HEK293 (cell line): ENCODE measurements around the gene SMC6.
A peak's percentile ranks its signal among the peaks of the same experiment; 100 is the strongest.

Experiments
- GLIS1 ChIP-seq: fragments of 450-650 bp; formaldehyde crosslinking; IDR thresholded peaks from 2 replicates; pipeline ENCODE4 v1.5.1; 2016; ENCODE audit warnings: missing biosample characterization, missing genetic modification characterization
- HOXA7 ChIP-seq: sonication (generic); formaldehyde crosslinking; IDR thresholded peaks from 2 replicates; pipeline ENCODE4 v1.8.1; 2022; ENCODE audit warnings: missing genetic modification reagents, borderline replicate concordance
- MYNN ChIP-seq: fragments of 450-650 bp; formaldehyde crosslinking; IDR thresholded peaks from 2 replicates; pipeline ENCODE4 v1.5.1; 2016; ENCODE audit warnings: missing biosample characterization, missing genetic modification characterization, borderline replicate concordance
- ZNF10 ChIP-seq: fragments of 450-650 bp; formaldehyde crosslinking; IDR thresholded peaks from 2 replicates; pipeline ENCODE4 v1.5.1; 2017; ENCODE audit warnings: missing biosample characterization, missing genetic modification characterization
- ZNF140 ChIP-seq: fragments of 450-650 bp; formaldehyde crosslinking; IDR thresholded peaks from 2 replicates; pipeline ENCODE4 v1.5.1; 2016; ENCODE audit warnings: missing biosample characterization, missing genetic modification characterization
- ZNF2 ChIP-seq: fragments of 450-650 bp; formaldehyde crosslinking; IDR thresholded peaks from 2 replicates; pipeline ENCODE4 v1.5.1; 2016; ENCODE audit warnings: missing biosample characterization, missing genetic modification characterization
- ZNF221 ChIP-seq: fragments of 450-650 bp; formaldehyde crosslinking; IDR thresholded peaks from 2 replicates; pipeline ENCODE4 v1.5.1; 2017; ENCODE audit warnings: missing biosample characterization, missing genetic modification characterization, borderline replicate concordance
- ZNF23 ChIP-seq: fragments of 450-650 bp; formaldehyde crosslinking; IDR thresholded peaks from 2 replicates; pipeline ENCODE4 v1.5.1; 2016; ENCODE audit warnings: missing biosample characterization, missing genetic modification characterization, borderline replicate concordance
- ZNF24 ChIP-seq: fragments of 450-650 bp; formaldehyde crosslinking; IDR thresholded peaks from 2 replicates; pipeline ENCODE4 v1.5.1; 2016; ENCODE audit warnings: missing biosample characterization, missing genetic modification characterization
- ZNF324 ChIP-seq: fragments of 450-650 bp; formaldehyde crosslinking; IDR thresholded peaks from 2 replicates; pipeline ENCODE4 v1.5.1; 2016; ENCODE audit warnings: missing biosample characterization, missing genetic modification characterization
- ZNF366 ChIP-seq: fragments of 450-650 bp; formaldehyde crosslinking; conservative IDR thresholded peaks from 2 replicates; pipeline ENCODE4 v1.5.1; 2016; ENCODE audit warnings: missing biosample characterization, missing genetic modification characterization
- ZNF391 ChIP-seq: fragments of 450-650 bp; formaldehyde crosslinking; IDR thresholded peaks from 2 replicates; pipeline ENCODE4 v1.5.1; 2016; ENCODE audit warnings: low read depth, missing biosample characterization, missing genetic modification characterization, borderline replicate concordance
- ZNF394 ChIP-seq: fragments of 450-650 bp; formaldehyde crosslinking; IDR thresholded peaks from 2 replicates; pipeline ENCODE4 v1.5.1; 2016; ENCODE audit warnings: missing biosample characterization, missing genetic modification characterization, mild to moderate bottlenecking, moderate library complexity, borderline replicate concordance
- ZNF514 ChIP-seq: fragments of 450-650 bp; formaldehyde crosslinking; IDR thresholded peaks from 2 replicates; pipeline ENCODE4 v1.5.1; 2016; ENCODE audit warnings: missing biosample characterization, missing genetic modification characterization
- ZNF529 ChIP-seq: fragments of 450-650 bp; formaldehyde crosslinking; IDR thresholded peaks from 2 replicates; pipeline ENCODE4 v1.5.1; 2017; ENCODE audit warnings: missing genetic modification characterization, missing biosample characterization; ENCODE audit not compliant: insufficient replicate concordance
- ZNF585B ChIP-seq: fragments of 450-650 bp; formaldehyde crosslinking; IDR thresholded peaks from 2 replicates; pipeline ENCODE4 v1.5.1; 2016; ENCODE audit warnings: missing biosample characterization, missing genetic modification characterization
- ZNF654 ChIP-seq: fragments of 450-650 bp; formaldehyde crosslinking; IDR thresholded peaks from 2 replicates; pipeline ENCODE4 v1.5.1; 2016; ENCODE audit warnings: low read depth, missing biosample characterization, missing genetic modification characterization
- ZNF776 ChIP-seq: fragments of 450-650 bp; formaldehyde crosslinking; IDR thresholded peaks from 2 replicates; pipeline ENCODE4 v1.5.0; 2017; ENCODE audit warnings: missing biosample characterization, missing genetic modification characterization, borderline replicate concordance
- ZNF830 ChIP-seq: fragments of 450-650 bp; IDR thresholded peaks from 2 replicates; pipeline ENCODE4 v1.5.0; 2018; ENCODE audit warnings: missing biosample characterization, missing genetic modification characterization, low read depth, mild to moderate bottlenecking, moderate library complexity
- TF ChIP-seq, protein P1 (sequence below): fragments of 450-650 bp; formaldehyde crosslinking; IDR thresholded peaks from 2 replicates; pipeline ENCODE4 v1.5.1; 2016; ENCODE audit warnings: missing biosample characterization, missing genetic modification characterization
- TF ChIP-seq, protein P2 (sequence below): fragments of 450-650 bp; formaldehyde crosslinking; IDR thresholded peaks from 2 replicates; pipeline ENCODE4 v1.5.1; 2017; ENCODE audit warnings: missing biosample characterization, missing genetic modification characterization
- TF ChIP-seq, protein P3 (sequence below): fragments of 450-650 bp; formaldehyde crosslinking; IDR thresholded peaks from 2 replicates; pipeline ENCODE4 v1.5.1; 2017; ENCODE audit warnings: missing biosample characterization, mild to moderate bottlenecking, missing genetic modification characterization, moderate library complexity
- TF ChIP-seq, protein P4 (sequence below): fragments of 450-650 bp; formaldehyde crosslinking; IDR thresholded peaks from 2 replicates; pipeline ENCODE4 v1.5.1; 2016; ENCODE audit warnings: missing biosample characterization, missing genetic modification characterization
- TF ChIP-seq, protein P5 (sequence below): fragments of 450-650 bp; formaldehyde crosslinking; IDR thresholded peaks from 2 replicates; pipeline ENCODE4 v1.5.1; 2016; ENCODE audit warnings: missing biosample characterization, missing genetic modification characterization
- TF ChIP-seq, protein P6 (sequence below): fragments of 450-650 bp; formaldehyde crosslinking; IDR thresholded peaks from 2 replicates; pipeline ENCODE4 v1.5.1; 2016; ENCODE audit warnings: missing biosample characterization, missing genetic modification characterization
- TF ChIP-seq, protein P7 (sequence below): fragments of 450-650 bp; formaldehyde crosslinking; IDR thresholded peaks from 2 replicates; pipeline ENCODE4 v1.5.0; 2017; ENCODE audit warnings: missing biosample characterization, missing genetic modification characterization, borderline replicate concordance

SMC6 gene

DNA sequence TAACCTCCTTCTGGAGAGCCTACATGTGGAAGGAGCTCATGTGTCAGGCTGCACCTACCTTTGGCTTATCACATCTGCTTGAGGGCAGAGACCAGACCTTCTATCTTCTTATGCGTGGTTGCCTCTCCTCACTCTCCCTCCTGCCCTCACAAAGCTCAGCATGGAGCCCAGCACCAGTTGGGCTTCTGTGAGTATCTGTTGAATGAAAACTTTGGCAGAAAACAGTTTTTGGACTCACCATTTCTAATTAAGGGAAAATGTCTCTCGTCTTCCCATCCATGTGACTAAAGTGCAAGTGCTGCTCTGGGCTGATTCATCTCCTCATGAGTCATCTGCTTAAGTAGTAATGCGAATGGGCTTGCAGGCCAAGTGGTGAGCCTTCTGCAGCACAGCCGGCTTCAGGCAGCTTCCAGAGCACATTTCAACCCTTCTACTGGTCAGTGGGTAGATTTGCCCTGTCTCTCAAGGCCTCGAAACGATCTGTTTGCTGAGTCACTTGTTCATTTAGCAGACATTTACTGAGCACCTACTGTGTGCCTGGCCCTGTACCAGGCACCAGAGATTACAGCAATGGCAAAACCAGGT, 110.5 kb downstream of the SMC6 start (continued):
- TF ChIP-seq, protein P1, sequence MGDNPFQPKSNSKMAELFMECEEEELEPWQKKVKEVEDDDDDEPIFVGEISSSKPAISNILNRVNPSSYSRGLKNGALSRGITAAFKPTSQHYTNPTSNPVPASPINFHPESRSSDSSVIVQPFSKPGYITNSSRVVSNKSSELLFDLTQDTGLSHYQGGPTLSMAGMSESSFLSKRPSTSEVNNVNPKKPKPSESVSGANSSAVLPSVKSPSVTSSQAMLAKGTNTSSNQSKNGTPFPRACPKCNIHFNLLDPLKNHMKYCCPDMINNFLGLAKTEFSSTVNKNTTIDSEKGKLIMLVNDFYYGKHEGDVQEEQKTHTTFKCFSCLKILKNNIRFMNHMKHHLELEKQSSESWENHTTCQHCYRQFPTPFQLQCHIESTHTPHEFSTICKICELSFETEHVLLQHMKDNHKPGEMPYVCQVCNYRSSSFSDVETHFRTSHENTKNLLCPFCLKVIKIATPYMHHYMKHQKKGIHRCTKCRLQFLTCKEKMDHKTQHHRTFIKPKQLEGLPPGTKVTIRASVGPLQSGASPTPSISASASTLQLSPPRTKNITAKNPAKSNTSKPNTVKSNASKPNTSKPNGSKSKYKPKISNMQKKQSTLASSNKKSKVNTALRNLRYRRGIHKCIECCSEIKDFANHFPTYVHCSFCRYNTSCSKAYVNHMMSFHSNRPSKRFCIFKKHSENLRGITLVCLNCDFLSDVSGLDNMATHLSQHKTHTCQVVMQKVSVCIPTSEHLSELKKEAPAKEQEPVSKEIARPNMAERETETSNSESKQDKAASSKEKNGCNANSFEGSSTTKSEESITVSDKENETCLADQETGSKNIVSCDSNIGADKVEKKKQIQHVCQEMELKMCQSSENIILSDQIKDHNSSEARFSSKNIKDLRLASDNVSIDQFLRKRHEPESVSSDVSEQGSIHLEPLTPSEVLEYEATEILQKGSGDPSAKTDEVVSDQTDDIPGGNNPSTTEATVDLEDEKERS (tag by site-specific recombination) = no peak
- TF ChIP-seq, protein P2, sequence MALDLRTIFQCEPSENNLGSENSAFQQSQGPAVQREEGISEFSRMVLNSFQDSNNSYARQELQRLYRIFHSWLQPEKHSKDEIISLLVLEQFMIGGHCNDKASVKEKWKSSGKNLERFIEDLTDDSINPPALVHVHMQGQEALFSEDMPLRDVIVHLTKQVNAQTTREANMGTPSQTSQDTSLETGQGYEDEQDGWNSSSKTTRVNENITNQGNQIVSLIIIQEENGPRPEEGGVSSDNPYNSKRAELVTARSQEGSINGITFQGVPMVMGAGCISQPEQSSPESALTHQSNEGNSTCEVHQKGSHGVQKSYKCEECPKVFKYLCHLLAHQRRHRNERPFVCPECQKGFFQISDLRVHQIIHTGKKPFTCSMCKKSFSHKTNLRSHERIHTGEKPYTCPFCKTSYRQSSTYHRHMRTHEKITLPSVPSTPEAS = no peak
- TF ChIP-seq ZNF654 (tag by site-specific recombination) = no peak
- no peak for TF ChIP-seq ZNF394 (tag by site-specific recombination)
- TF ChIP-seq ZNF2 = no peak
- TF ChIP-seq ZNF529 (tag by site-specific recombination) = no peak
- TF ChIP-seq ZNF776 = no peak
- no peak for TF ChIP-seq ZNF324 (tag by site-specific recombination)
- TF ChIP-seq ZNF24 (tag by site-specific recombination) = no peak
- TF ChIP-seq, protein P3, sequence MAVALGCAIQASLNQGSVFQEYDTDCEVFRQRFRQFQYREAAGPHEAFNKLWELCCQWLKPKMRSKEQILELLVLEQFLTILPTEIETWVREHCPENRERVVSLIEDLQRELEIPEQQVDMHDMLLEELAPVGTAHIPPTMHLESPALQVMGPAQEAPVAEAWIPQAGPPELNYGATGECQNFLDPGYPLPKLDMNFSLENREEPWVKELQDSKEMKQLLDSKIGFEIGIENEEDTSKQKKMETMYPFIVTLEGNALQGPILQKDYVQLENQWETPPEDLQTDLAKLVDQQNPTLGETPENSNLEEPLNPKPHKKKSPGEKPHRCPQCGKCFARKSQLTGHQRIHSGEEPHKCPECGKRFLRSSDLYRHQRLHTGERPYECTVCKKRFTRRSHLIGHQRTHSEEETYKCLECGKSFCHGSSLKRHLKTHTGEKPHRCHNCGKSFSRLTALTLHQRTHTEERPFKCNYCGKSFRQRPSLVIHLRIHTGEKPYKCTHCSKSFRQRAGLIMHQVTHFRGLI (tag by site-specific recombination) = peak; percentile 62; the same call in 1 of the 2 replicates
- no peak for TF ChIP-seq MYNN (tag by site-specific recombination)
- 0 out of 2 replicates have a peak, but pooled peaks have one; percentile 15 for TF ChIP-seq ZNF366
- no peak for TF ChIP-seq ZNF221
- TF ChIP-seq ZNF140 (tag by site-specific recombination) = no peak
- no peak for TF ChIP-seq HOXA7 (CRISPR knock-in tag)
- TF ChIP-seq, protein P4, sequence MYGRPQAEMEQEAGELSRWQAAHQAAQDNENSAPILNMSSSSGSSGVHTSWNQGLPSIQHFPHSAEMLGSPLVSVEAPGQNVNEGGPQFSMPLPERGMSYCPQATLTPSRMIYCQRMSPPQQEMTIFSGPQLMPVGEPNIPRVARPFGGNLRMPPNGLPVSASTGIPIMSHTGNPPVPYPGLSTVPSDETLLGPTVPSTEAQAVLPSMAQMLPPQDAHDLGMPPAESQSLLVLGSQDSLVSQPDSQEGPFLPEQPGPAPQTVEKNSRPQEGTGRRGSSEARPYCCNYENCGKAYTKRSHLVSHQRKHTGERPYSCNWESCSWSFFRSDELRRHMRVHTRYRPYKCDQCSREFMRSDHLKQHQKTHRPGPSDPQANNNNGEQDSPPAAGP (tag by site-specific recombination) = no peak
- no peak for TF ChIP-seq ZNF585B (tag by site-specific recombination)
- TF ChIP-seq ZNF10 (tag by site-specific recombination) = no peak
- TF ChIP-seq ZNF830 = no peak
- no peak for TF ChIP-seq ZNF23
- TF ChIP-seq, protein P5, sequence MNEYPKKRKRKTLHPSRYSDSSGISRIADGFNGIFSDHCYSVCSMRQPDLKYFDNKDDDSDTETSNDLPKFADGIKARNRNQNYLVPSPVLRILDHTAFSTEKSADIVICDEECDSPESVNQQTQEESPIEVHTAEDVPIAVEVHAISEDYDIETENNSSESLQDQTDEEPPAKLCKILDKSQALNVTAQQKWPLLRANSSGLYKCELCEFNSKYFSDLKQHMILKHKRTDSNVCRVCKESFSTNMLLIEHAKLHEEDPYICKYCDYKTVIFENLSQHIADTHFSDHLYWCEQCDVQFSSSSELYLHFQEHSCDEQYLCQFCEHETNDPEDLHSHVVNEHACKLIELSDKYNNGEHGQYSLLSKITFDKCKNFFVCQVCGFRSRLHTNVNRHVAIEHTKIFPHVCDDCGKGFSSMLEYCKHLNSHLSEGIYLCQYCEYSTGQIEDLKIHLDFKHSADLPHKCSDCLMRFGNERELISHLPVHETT (tag by site-specific recombination) = no peak
- no peak for TF ChIP-seq GLIS1
- no peak for TF ChIP-seq ZNF514 (tag by site-specific recombination)
- TF ChIP-seq, protein P6, sequence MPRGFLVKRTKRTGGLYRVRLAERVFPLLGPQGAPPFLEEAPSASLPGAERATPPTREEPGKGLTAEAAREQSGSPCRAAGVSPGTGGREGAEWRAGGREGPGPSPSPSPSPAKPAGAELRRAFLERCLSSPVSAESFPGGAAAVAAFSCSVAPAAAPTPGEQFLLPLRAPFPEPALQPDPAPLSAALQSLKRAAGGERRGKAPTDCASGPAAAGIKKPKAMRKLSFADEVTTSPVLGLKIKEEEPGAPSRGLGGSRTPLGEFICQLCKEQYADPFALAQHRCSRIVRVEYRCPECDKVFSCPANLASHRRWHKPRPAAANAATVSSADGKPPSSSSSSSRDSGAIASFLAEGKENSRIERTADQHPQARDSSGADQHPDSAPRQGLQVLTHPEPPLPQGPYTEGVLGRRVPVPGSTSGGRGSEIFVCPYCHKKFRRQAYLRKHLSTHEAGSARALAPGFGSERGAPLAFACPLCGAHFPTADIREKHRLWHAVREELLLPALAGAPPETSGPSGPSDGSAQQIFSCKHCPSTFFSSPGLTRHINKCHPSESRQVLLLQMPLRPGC (tag by site-specific recombination) = no peak
- TF ChIP-seq ZNF391 (tag by site-specific recombination) = no peak
- TF ChIP-seq, protein P7, sequence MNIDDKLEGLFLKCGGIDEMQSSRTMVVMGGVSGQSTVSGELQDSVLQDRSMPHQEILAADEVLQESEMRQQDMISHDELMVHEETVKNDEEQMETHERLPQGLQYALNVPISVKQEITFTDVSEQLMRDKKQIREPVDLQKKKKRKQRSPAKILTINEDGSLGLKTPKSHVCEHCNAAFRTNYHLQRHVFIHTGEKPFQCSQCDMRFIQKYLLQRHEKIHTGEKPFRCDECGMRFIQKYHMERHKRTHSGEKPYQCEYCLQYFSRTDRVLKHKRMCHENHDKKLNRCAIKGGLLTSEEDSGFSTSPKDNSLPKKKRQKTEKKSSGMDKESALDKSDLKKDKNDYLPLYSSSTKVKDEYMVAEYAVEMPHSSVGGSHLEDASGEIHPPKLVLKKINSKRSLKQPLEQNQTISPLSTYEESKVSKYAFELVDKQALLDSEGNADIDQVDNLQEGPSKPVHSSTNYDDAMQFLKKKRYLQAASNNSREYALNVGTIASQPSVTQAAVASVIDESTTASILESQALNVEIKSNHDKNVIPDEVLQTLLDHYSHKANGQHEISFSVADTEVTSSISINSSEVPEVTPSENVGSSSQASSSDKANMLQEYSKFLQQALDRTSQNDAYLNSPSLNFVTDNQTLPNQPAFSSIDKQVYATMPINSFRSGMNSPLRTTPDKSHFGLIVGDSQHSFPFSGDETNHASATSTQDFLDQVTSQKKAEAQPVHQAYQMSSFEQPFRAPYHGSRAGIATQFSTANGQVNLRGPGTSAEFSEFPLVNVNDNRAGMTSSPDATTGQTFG (tag by site-specific recombination) = no peak
